ENCODE data around the gene VDR. TPM values are rescaled to one million over a fixed set of nuclear protein-coding genes. Genes with fewer than 3 reads are reported as not detected.

VDR gene
- total RNA-seq, 1 donor from 2014 or later: not detected

DNA sequence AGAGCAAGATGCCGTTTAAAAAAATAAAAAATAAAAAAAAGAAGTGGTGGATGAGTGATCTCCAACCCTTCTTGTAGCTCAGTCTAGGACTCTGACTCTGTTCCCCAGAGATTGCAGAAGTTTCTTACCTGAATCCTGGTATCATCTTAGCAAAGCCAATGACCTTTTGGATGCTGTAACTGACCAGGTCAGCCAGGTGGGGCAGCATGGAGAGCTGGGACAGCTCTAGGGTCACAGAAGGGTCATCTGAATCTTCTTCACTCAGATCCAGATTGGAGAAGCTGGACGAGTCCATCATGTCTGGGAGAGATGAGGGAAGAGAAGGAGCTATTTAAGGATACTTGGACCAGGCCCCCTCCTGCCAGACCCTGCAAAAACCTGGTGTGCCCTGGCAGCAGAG lies 49.3 kb downstream of the VDR start:
- Histone ChIP-seq H2AFZ (replicated peaks) (no peak overlapping the region), H3K9ac (no peak overlapping the region), H3K79me2 (ENCODE audit: low read depth) (no peaks in the 10 kb centered on the region), H3K27me3 (no peaks in the 10 kb centered on the region), H3K27ac (no peak overlapping the region), H3K36me3 (no peaks in the 10 kb centered on the region), H3F3A (ENCODE audit: low read depth) (no peaks in the 10 kb centered on the region), H3K4me2 (no peak overlapping the region), H3K4me1 (peaks cover 6% of the 10 kb centered on the region), H3K9me3 (ENCODE audit: low read depth) (no peaks in the 10 kb centered on the region), H4K20me1 (ENCODE audit: low read depth) (no peaks in the 10 kb centered on the region), H3K4me3 (no peak overlapping the region)
- DNase-seq (ENCODE audit: low spot score): no peak
- H3K27me3 Mint-ChIP-seq (ENCODE audit: insufficient read depth, low read depth): peaks cover 4% of the 10 kb centered on the region
- TF ChIP-seq EZH2phosphoT487 (IDR thresholded peaks at IDR 0.05) (no peak), EZH2 (IDR thresholded peaks at IDR 0.05) (no peak)
- TF ChIP-seq, protein P1, sequence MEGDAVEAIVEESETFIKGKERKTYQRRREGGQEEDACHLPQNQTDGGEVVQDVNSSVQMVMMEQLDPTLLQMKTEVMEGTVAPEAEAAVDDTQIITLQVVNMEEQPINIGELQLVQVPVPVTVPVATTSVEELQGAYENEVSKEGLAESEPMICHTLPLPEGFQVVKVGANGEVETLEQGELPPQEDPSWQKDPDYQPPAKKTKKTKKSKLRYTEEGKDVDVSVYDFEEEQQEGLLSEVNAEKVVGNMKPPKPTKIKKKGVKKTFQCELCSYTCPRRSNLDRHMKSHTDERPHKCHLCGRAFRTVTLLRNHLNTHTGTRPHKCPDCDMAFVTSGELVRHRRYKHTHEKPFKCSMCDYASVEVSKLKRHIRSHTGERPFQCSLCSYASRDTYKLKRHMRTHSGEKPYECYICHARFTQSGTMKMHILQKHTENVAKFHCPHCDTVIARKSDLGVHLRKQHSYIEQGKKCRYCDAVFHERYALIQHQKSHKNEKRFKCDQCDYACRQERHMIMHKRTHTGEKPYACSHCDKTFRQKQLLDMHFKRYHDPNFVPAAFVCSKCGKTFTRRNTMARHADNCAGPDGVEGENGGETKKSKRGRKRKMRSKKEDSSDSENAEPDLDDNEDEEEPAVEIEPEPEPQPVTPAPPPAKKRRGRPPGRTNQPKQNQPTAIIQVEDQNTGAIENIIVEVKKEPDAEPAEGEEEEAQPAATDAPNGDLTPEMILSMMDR (IDR thresholded peaks at IDR 0.05): peak; percentile 24
- no peak overlapping the region for H3K27ac Mint-ChIP-seq
- H3K4me1 Mint-ChIP-seq: peaks cover 16% of the 10 kb centered on the region
- H3K4me3 Mint-ChIP-seq: no peak overlapping the region
- H3K36me3 Mint-ChIP-seq: no peaks in the 10 kb centered on the region
- H3K9me3 Mint-ChIP-seq: no peaks in the 10 kb centered on the region

DNA sequence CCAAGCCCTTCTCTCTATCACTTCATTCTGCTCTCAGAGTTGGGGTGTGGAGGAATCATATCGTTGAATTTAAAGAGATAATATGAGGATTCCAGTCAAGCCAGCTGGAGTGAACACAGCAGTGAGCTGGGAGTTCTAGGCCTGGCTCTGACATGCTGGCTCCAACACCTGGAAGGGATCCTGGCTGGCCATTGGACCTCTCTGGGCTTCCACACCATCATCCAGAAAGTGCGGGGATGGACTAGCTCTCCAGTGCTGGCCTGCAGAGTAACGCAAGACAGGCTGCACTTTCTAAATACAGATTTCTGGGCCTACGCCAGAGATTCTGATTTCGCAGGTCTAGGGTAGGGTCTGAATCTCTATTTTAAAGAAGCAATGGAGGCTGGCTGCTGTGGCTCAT lies 50.3 kb downstream of the VDR start:
- no peak overlapping the region for H3K4me3 Mint-ChIP-seq
- Histone ChIP-seq H3K27ac (no peak overlapping the region), H3K27me3 (no peaks in the 10 kb centered on the region), H3F3A (ENCODE audit: low read depth) (no peaks in the 10 kb centered on the region), H3K79me2 (ENCODE audit: low read depth) (no peaks in the 10 kb centered on the region), H3K4me1 (peaks cover 11% of the 10 kb centered on the region), H3K4me3 (no peak overlapping the region), H3K36me3 (no peaks in the 10 kb centered on the region), H2AFZ (replicated peaks) (no peak overlapping the region), H3K9me3 (ENCODE audit: low read depth) (no peaks in the 10 kb centered on the region), H4K20me1 (ENCODE audit: low read depth) (no peaks in the 10 kb centered on the region), H3K4me2 (no peak overlapping the region), H3K9ac (no peak overlapping the region)
- peaks cover 4% of the 10 kb centered on the region for H3K27me3 Mint-ChIP-seq (ENCODE audit: insufficient read depth, low read depth)
- no peaks in the 10 kb centered on the region for H3K36me3 Mint-ChIP-seq
- peaks cover 22% of the 10 kb centered on the region for H3K4me1 Mint-ChIP-seq
- H3K9me3 Mint-ChIP-seq: no peaks in the 10 kb centered on the region
- no peak overlapping the region for H3K27ac Mint-ChIP-seq
- no peak for DNase-seq (ENCODE audit: low spot score)
- TF ChIP-seq EZH2phosphoT487 (IDR thresholded peaks at IDR 0.05) (no peak), EZH2 (IDR thresholded peaks at IDR 0.05) (no peak)
- TF ChIP-seq, protein P1 (IDR thresholded peaks at IDR 0.05): no peak

DNA sequence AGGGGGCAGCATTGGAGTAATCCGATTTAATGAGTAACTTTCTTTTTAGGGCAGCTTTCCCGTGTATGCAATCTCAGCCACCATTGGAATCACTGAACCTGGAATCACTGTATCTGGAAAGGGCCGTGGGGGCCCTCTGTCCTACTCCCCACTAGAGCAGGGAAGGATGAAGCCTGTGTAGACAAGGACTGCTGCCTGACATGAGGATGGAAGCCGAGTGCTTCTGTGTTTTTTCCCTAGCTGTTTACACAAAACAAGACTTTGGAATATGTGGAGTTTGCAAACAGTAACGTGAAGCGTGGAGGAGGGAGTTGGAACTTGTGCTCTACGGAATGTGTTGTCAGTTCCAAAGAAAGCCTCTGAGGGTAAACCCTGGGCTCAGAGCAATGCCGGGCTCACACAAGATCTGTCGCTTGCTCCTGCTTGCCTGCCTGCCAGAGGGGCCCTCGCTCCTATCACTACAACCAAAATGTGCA lies 52.7 kb downstream of the VDR start:
- H3K9ac ChIP-seq: no peak overlapping the region
- no peaks in the 10 kb centered on the region for H3K9me3 ChIP-seq (ENCODE audit: low read depth)
- H3K4me1 ChIP-seq: peaks cover 11% of the 10 kb centered on the region
- Mint-ChIP-seq H3K27me3 (ENCODE audit: insufficient read depth, low read depth) (peaks cover 8% of the 10 kb centered on the region), H3K36me3 (no peaks in the 10 kb centered on the region), H3K9me3 (no peaks in the 10 kb centered on the region), H3K27ac (peak overlapping the region; percentile 9), H3K4me1 (peaks cover 22% of the 10 kb centered on the region), H3K4me3 (no peak overlapping the region)
- no peaks in the 10 kb centered on the region for H4K20me1 ChIP-seq (ENCODE audit: low read depth)
- no peaks in the 10 kb centered on the region for H3K27me3 ChIP-seq
- H2AFZ ChIP-seq (replicated peaks): peak overlapping the region; percentile 38
- no peak overlapping the region for H3K4me3 ChIP-seq
- H3K36me3 ChIP-seq: no peaks in the 10 kb centered on the region
- TF ChIP-seq EZH2phosphoT487 (IDR thresholded peaks at IDR 0.05) (no peak), EZH2 (IDR thresholded peaks at IDR 0.05) (no peak)
- TF ChIP-seq, protein P1 (IDR thresholded peaks at IDR 0.05): no peak
- no peak overlapping the region for H3K4me2 ChIP-seq
- H3K27ac ChIP-seq: no peak overlapping the region
- H3F3A ChIP-seq (ENCODE audit: low read depth): no peaks in the 10 kb centered on the region
- H3K79me2 ChIP-seq (ENCODE audit: low read depth): no peaks in the 10 kb centered on the region
- no peak for DNase-seq (ENCODE audit: low spot score)
